ENCODE data around the gene THSD4. TPM values are rescaled to one million over a fixed set of nuclear protein-coding genes. Genes with fewer than 3 reads are reported as not detected.

THSD4 gene
- total RNA-seq, 1 donor = 15.6 TPM

GRCh38 chr15:71319935-71320334, 204.7 kb downstream of the THSD4 start:
- Histone ChIP-seq H3K9me3 (ENCODE audit: low read depth, low read length) (no peaks in the 10 kb centered on the region), H3K27me3 (ENCODE audit: insufficient read depth, low read length) (no peaks in the 10 kb centered on the region), H3K4me3 (ENCODE audit: insufficient read depth, low read length) (no peak overlapping the region), H3K4me1 (ENCODE audit: insufficient read depth, low read length) (peaks cover 5% of the 10 kb centered on the region), H3K36me3 (ENCODE audit: insufficient read depth, low read length) (no peaks in the 10 kb centered on the region), H3K4me2 (ENCODE audit: insufficient read depth, low read length) (no peak overlapping the region), H4K20me1 (ENCODE audit: insufficient read depth, low read length) (no peaks in the 10 kb centered on the region), H3K79me2 (ENCODE audit: insufficient read depth, low read length) (no peaks in the 10 kb centered on the region), H2AFZ (ENCODE audit: low read length) (no peak overlapping the region), H3K27ac (ENCODE audit: low read depth, low read length) (no peak overlapping the region)
- no peak for TF ChIP-seq CTCF (IDR thresholded peaks at IDR 0.05; ENCODE audit: extremely low read depth, low read depth, low read length)
- no peak for DNase-seq (ENCODE audit: insufficient read length, low spot score, missing footprints)

GRCh38 chr15:71323082-71323481, 207.8 kb downstream of the THSD4 start:
- Histone ChIP-seq H3K4me1 (ENCODE audit: insufficient read depth, low read length) (peaks cover 11% of the 10 kb centered on the region), H2AFZ (ENCODE audit: low read length) (no peak overlapping the region), H3K4me3 (ENCODE audit: insufficient read depth, low read length) (no peak overlapping the region), H3K9me3 (ENCODE audit: low read depth, low read length) (no peaks in the 10 kb centered on the region), H3K79me2 (ENCODE audit: insufficient read depth, low read length) (no peaks in the 10 kb centered on the region), H3K4me2 (ENCODE audit: insufficient read depth, low read length) (no peak overlapping the region), H3K27me3 (ENCODE audit: insufficient read depth, low read length) (no peaks in the 10 kb centered on the region), H4K20me1 (ENCODE audit: insufficient read depth, low read length) (no peaks in the 10 kb centered on the region), H3K36me3 (ENCODE audit: insufficient read depth, low read length) (no peaks in the 10 kb centered on the region), H3K27ac (ENCODE audit: low read depth, low read length) (no peak overlapping the region)
- no peak for DNase-seq (ENCODE audit: insufficient read length, low spot score, missing footprints)
- no peak for TF ChIP-seq CTCF (IDR thresholded peaks at IDR 0.05; ENCODE audit: extremely low read depth, low read depth, low read length)

- Histone ChIP-seq H3K27me3 (ENCODE audit: insufficient read depth, low read length) (no peaks in the 10 kb centered on the region), H3K36me3 (ENCODE audit: insufficient read depth, low read length) (no peaks in the 10 kb centered on the region), H2AFZ (ENCODE audit: low read length) (no peak overlapping the region), H3K79me2 (ENCODE audit: insufficient read depth, low read length) (no peaks in the 10 kb centered on the region), H3K4me1 (ENCODE audit: insufficient read depth, low read length) (peaks cover 14% of the 10 kb centered on the region), H3K4me2 (ENCODE audit: insufficient read depth, low read length) (no peak overlapping the region), H4K20me1 (ENCODE audit: insufficient read depth, low read length) (no peaks in the 10 kb centered on the region), H3K9me3 (ENCODE audit: low read depth, low read length) (no peaks in the 10 kb centered on the region), H3K4me3 (ENCODE audit: insufficient read depth, low read length) (no peak overlapping the region), H3K27ac (ENCODE audit: low read depth, low read length) (no peak overlapping the region)
- no peak for TF ChIP-seq CTCF (IDR thresholded peaks at IDR 0.05; ENCODE audit: extremely low read depth, low read depth, low read length)
- no peak for DNase-seq (ENCODE audit: insufficient read length, low spot score, missing footprints)
Observed at GRCh38 chr15:71323584-71323983, 208.3 kb downstream of the THSD4 start.

- H3K27me3 ChIP-seq (ENCODE audit: insufficient read depth, low read length) = no peaks in the 10 kb centered on the region
- H3K79me2 ChIP-seq (ENCODE audit: insufficient read depth, low read length) = no peaks in the 10 kb centered on the region
- no peak for TF ChIP-seq CTCF (IDR thresholded peaks at IDR 0.05; ENCODE audit: extremely low read depth, low read depth, low read length)
- H3K27ac ChIP-seq (ENCODE audit: low read depth, low read length) = no peak overlapping the region
- DNase-seq (ENCODE audit: insufficient read length, low spot score, missing footprints) = no peak
- H3K4me2 ChIP-seq (ENCODE audit: insufficient read depth, low read length) = no peak overlapping the region
- H4K20me1 ChIP-seq (ENCODE audit: insufficient read depth, low read length) = no peaks in the 10 kb centered on the region
- no peak overlapping the region for H2AFZ ChIP-seq (ENCODE audit: low read length)
- H3K4me3 ChIP-seq (ENCODE audit: insufficient read depth, low read length) = no peak overlapping the region
- no peaks in the 10 kb centered on the region for H3K36me3 ChIP-seq (ENCODE audit: insufficient read depth, low read length)
- peaks cover 21% of the 10 kb centered on the region for H3K4me1 ChIP-seq (ENCODE audit: insufficient read depth, low read length)
- H3K9me3 ChIP-seq (ENCODE audit: low read depth, low read length) = no peaks in the 10 kb centered on the region
Observed at GRCh38 chr15:71325481-71325880, 210.2 kb downstream of the THSD4 start.
